Measurements from ENCODE around the gene PIEZO2.

Gene PIEZO2

DNA sequence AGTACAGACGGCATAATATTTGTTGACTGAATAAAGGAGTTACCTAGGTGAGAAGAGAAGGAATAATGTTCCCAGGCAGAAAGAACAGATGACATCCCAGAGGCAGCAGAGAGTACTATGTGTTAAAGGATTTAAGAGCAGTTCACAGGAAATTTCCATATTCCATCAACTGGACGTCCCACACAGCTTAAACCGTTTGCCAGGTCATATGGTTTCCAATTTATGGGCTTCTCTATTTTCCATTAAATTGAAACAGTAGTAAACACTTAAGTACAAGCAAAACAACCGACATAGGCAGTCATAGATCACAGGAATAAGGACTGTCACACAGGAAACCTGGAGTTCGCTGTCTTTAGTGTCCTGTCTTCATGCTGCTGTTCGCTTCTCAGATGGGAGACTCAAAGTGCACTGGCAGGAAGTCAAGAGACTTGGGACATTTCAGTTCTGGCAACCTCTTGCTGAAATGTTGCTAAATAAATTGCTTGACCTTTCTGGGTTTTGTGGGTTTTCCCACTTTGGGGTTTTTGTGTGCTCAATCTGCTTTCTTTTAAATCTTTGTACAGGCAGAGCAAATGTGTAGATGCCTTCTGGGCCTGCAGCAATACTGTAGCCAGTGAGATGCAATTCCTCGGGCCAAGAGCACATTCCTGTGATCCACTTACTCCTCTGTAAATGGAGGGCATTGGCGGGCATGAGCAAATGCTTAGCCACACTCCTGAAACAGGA is 5.8 kb upstream of the PIEZO2 start:
- Mint-ChIP-seq H3K9me3 (no peaks in the 10 kb centered on the region), H3K27ac (no peak overlapping the region), H3K36me3 (ENCODE audit: low read depth) (no peaks in the 10 kb centered on the region)

DNA sequence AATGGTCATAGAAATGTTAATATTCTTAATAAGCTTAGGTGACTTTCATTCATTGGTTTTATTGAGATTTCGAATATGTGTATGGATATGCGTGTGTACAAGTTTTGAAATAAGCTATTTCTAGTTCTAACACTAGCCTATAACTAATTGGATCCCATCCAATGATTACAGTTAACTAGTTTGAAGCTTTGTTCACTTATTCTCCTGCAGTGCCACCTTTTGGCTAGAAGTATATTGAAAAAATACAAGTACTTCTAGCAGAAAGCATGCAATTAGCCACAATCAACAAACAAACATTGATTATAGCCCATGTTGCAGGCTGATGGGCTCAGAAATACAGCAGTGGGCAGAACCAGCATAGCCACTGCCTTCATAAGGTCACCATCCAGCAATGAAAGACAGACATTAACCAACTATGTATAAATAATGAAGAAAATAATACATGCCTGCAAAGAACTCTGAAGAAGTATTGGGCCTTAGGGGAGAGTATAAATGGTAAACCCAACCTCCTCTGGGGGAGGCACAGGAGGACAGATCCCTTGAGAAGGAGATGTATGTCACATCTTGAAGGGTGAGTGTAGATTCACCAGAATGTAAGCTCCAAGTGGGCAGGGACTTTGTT is 5.1 kb upstream of the PIEZO2 start:
- H3K27ac Mint-ChIP-seq, result no peak overlapping the region
- no peak overlapping the region for H3K4me3 Mint-ChIP-seq
- no peak for DNase-seq
- H3K27me3 Mint-ChIP-seq (ENCODE audit: low read depth, poor library complexity), result peaks cover 58% of the 10 kb centered on the region
- TF ChIP-seq, protein P1, sequence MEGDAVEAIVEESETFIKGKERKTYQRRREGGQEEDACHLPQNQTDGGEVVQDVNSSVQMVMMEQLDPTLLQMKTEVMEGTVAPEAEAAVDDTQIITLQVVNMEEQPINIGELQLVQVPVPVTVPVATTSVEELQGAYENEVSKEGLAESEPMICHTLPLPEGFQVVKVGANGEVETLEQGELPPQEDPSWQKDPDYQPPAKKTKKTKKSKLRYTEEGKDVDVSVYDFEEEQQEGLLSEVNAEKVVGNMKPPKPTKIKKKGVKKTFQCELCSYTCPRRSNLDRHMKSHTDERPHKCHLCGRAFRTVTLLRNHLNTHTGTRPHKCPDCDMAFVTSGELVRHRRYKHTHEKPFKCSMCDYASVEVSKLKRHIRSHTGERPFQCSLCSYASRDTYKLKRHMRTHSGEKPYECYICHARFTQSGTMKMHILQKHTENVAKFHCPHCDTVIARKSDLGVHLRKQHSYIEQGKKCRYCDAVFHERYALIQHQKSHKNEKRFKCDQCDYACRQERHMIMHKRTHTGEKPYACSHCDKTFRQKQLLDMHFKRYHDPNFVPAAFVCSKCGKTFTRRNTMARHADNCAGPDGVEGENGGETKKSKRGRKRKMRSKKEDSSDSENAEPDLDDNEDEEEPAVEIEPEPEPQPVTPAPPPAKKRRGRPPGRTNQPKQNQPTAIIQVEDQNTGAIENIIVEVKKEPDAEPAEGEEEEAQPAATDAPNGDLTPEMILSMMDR (IDR thresholded peaks at IDR 0.05), result peak; percentile 60
- no peaks in the 10 kb centered on the region for H3K9me3 Mint-ChIP-seq
- H3K36me3 Mint-ChIP-seq (ENCODE audit: low read depth), result no peaks in the 10 kb centered on the region
- H3K4me1 Mint-ChIP-seq, result peaks cover 6% of the 10 kb centered on the region

More for the DNA sequence above, 5.8 kb upstream of the PIEZO2 start:
- TF ChIP-seq, protein P1 (IDR thresholded peaks at IDR 0.05), result no peak
- no peak for DNase-seq
- peaks cover 2% of the 10 kb centered on the region for H3K4me1 Mint-ChIP-seq
- H3K4me3 Mint-ChIP-seq, result no peak overlapping the region
- peaks cover 52% of the 10 kb centered on the region for H3K27me3 Mint-ChIP-seq (ENCODE audit: low read depth, poor library complexity)

DNA sequence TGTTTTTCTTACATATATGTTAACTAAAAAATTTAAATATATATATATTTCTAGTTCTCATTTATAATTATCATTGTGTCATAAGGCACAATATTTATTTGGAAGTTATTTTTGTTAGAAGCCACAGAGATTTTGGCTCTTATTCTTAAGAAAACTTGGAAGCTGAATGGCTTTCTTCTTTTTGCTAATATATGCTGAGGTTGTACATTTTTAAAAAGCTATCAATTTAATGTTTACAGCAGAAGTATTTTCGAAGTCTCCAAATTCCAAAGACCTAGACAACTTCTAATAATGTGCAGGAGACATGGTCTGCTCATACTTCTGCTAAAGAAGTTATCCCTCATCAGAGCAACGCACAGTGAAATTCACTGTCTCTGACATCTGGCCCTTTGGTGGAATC is 3.7 kb upstream of the PIEZO2 start:
- no peak for DNase-seq
- H3K27me3 Mint-ChIP-seq (ENCODE audit: low read depth, poor library complexity), result peaks cover 66% of the 10 kb centered on the region

DNA sequence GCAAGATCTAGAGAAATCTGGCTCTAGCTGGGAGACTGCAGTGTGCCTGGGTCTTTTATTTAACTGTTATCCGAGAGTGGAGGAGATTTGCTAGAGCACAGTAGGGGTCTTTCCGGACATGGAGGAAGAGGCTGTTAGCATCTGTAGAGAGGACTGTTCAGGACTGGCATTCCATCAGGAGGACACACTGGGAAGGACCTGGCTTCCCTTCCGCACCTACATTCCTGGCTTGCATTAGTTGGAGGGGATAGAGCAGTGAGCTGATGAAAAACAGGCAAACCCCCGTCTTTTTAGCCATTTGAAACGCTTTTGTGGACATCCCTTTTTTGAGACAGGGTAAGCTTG is 874 bp upstream of the PIEZO2 start:
- no peak overlapping the region for H3K27ac Mint-ChIP-seq
- H3K4me1 Mint-ChIP-seq, result peaks cover 30% of the 10 kb centered on the region
- TF ChIP-seq, protein P1 (IDR thresholded peaks at IDR 0.05), result no peak
- peaks cover 4% of the 10 kb centered on the region for H3K9me3 Mint-ChIP-seq
- DNase-seq, result no peak
- peak overlapping the region; percentile 77 for H3K4me3 Mint-ChIP-seq
- H3K27me3 Mint-ChIP-seq (ENCODE audit: low read depth, poor library complexity), result peaks cover 79% of the 10 kb centered on the region
- H3K36me3 Mint-ChIP-seq (ENCODE audit: low read depth), result no peaks in the 10 kb centered on the region

More for the DNA sequence above, 3.7 kb upstream of the PIEZO2 start:
- Mint-ChIP-seq H3K9me3 (peaks cover 2% of the 10 kb centered on the region), H3K27ac (no peak overlapping the region), H3K4me1 (peaks cover 8% of the 10 kb centered on the region), H3K4me3 (no peak overlapping the region), H3K36me3 (ENCODE audit: low read depth) (no peaks in the 10 kb centered on the region)
- TF ChIP-seq, protein P1 (IDR thresholded peaks at IDR 0.05), result no peak

DNA sequence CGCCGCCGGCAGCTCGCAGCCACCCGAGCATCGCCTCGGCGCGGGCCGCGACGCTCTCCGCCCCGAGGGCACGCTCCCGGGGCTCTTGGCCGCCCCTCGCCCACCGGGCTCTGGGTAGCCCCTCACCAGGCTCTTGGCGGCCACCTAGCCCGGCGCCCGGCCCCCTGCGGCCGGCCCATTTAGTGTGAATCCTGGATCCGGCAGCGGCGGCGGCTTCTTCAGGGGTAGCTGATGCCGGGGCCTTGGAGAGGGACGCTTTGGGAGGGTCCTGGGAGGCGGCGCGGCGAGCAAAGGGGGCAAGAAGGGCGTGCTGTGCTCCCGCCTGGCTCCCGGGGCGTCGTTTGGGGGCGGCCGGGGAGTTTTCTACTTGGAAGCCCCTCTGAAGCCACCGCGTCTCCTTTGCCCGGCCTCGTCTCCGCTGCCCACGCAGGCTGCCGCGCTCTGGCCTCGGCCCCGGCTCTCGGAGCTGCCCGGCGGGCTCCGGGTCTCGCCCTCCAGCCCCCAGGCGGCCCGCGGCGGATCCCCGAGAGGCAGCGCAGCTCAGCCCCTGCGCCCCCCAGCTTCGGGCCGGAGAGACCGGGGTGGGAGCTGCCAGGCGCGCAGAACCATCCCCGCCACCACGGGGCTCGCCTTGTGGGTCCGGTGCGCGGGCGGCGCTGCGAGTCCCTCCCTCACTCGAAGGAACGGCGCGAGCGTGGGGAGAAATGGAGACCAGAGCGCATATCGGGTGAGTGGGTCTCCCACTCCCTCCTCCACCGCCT is 509 bp downstream of the PIEZO2 start:
- peaks cover 81% of the 10 kb centered on the region for H3K27me3 Mint-ChIP-seq (ENCODE audit: low read depth, poor library complexity)
- H3K27ac Mint-ChIP-seq, result no peak overlapping the region

More for the DNA sequence above, 509 bp downstream of the PIEZO2 start:
- Mint-ChIP-seq H3K4me3 (peak overlapping the region; percentile 78), H3K36me3 (ENCODE audit: low read depth) (no peaks in the 10 kb centered on the region), H3K4me1 (peaks cover 30% of the 10 kb centered on the region), H3K9me3 (peaks cover 4% of the 10 kb centered on the region)
- TF ChIP-seq, protein P1 (IDR thresholded peaks at IDR 0.05), result no peak
- peak; percentile 48 for DNase-seq

Measured in nephron progenitor cell (in vitro differentiated cells).